CD4-positive, alpha-beta T cell (primary cell): Measurements from ENCODE around the gene CNTN4. TPM values are rescaled to one million over a fixed set of nuclear protein-coding genes. Genes with fewer than 3 reads are reported as not detected.

ENCODE experiments used
- ATAC-seq: fragments of 200-7000 bp; cut with Tn5 transposase; one replicate; pipeline ENCODE4 v1.10.0; 2022; ENCODE audit warnings: mild to moderate bottlenecking; ENCODE audit not compliant: poor library complexity
- CTCF ChIA-PET: fragments of 350-600 bp; sonication (Branson Sonifier 250); formaldehyde crosslinking; loops from one replicate; lab custom pipeline; 2021; ENCODE audit warnings: antibody characterized with exemption, inconsistent platforms; lab: Charles Lee
- POLR2A ChIA-PET: fragments of 350-600 bp; sonication (Branson Sonifier 250); formaldehyde crosslinking; loops from one replicate; lab custom pipeline; 2021; ENCODE audit warnings: antibody characterized with exemption, inconsistent platforms; lab: Charles Lee
- DNase-seq, 14 experiments: peaks; one replicate each; pipeline ENCODE4 v3.0.0-alpha.2; 2013 to 2020; ENCODE audit warnings: mixed read lengths in 2 of 14
- H3K27ac ChIP-seq, 2 donors: one replicate each; pipeline versions ENCODE4 v1.5.1 to v1.7.0; 2013; ENCODE audit warnings: low read length in 2 of 2, low read depth in 1 of 2, mild to moderate bottlenecking in 1 of 2
- H3K27me3 ChIP-seq, 2 experiments: 1 replicate in 1 of 2; 2 replicates in 1 of 2; pipeline versions ENCODE4 v1.6.1 to v1.7.0; 2013; ENCODE audit warnings: low read length in 2 of 2, control low read depth in 1 of 2, mild to moderate bottlenecking in 1 of 2, moderate library complexity in 1 of 2; ENCODE audit not compliant: insufficient read depth in 2 of 2, control insufficient read depth in 1 of 2
- H3K36me3 ChIP-seq: one replicate; pipeline ENCODE4 v1.6.1; 2013; ENCODE audit warnings: low read length, control low read depth; ENCODE audit not compliant: insufficient read depth
- H3K4me1 ChIP-seq: one replicate; pipeline ENCODE4 v1.6.1; 2013; ENCODE audit warnings: low read length, control low read depth; ENCODE audit not compliant: insufficient read depth
- H3K4me3 ChIP-seq: one replicate; pipeline ENCODE4 v1.5.1; 2013; ENCODE audit warnings: mild to moderate bottlenecking, low read length, moderate library complexity
- H3K9me3 ChIP-seq, 2 experiments: 1 replicate in 1 of 2; 2 replicates in 1 of 2; pipeline versions ENCODE4 v1.6.1 to v1.7.0; 2013; ENCODE audit warnings: low read length in 2 of 2, mild to moderate bottlenecking in 2 of 2, control low read depth in 1 of 2, moderate library complexity in 1 of 2; ENCODE audit not compliant: control insufficient read depth in 1 of 2, insufficient read depth in 1 of 2
- H3K27ac Mint-ChIP-seq: one replicate; pipeline ENCODE4 v1.8.0; 2020; ENCODE audit warnings: mixed read lengths
- H3K27me3 Mint-ChIP-seq: one replicate; pipeline ENCODE4 v1.8.0; 2021; ENCODE audit warnings: mixed read lengths
- H3K36me3 Mint-ChIP-seq: one replicate; pipeline ENCODE4 v1.8.0; 2021; ENCODE audit warnings: low read depth, mixed read lengths
- H3K4me1 Mint-ChIP-seq: one replicate; pipeline ENCODE4 v1.8.0; 2021; ENCODE audit warnings: low read depth, mixed read lengths
- H3K4me3 Mint-ChIP-seq: one replicate; pipeline ENCODE4 v1.8.0; 2020; ENCODE audit warnings: mild to moderate bottlenecking, mixed read lengths
- H3K9me3 Mint-ChIP-seq: one replicate; pipeline ENCODE4 v1.8.0; 2020; ENCODE audit warnings: mixed read lengths
- intact Hi-C, 2 experiments: fragments of 100-400 bp; cut with DNase I in 1 of 2; cut with micrococcal nuclease in 1 of 2; formaldehyde crosslinking; loops; one replicate each; pipeline versions ENCODE4 v1.15.1 to v1.9.0; 2023 to 2025; cut with DNase I, micrococcal nuclease
- polyA plus RNA-seq, 2 donors: library from polyadenylated mRNA; unstranded; fragments of 120-200 nt; gene quantifications; one replicate each; pipeline ENCODE4 v1.2.1, GENCODE V29; 2013
- total RNA-seq, 174 experiments: library from RNA in 2 of 174; stranded (reverse) in 2 of 174; gene quantifications; one replicate each; pipeline ENCODE4 v1.2.3 and lab custom pipeline; 2021 to 2026
- TF ChIP-seq, protein P1 (sequence below): fragments of 200-600 bp; IDR thresholded peaks from one replicate; pipeline ENCODE4 v1.8.0; 2022; ENCODE audit warnings: antibody characterized with exemption, mild to moderate bottlenecking

Gene CNTN4
- not detected for total RNA-seq
- not detected for polyA plus RNA-seq (2013, experiment 1 of 2)
- 0.30 TPM for polyA plus RNA-seq (2013, experiment 2 of 2)
- total RNA-seq (lab: John Stamatoyannopoulos, UW), result 0 to 0.13 (median 0) reads per million in 172 experiments

DNA sequence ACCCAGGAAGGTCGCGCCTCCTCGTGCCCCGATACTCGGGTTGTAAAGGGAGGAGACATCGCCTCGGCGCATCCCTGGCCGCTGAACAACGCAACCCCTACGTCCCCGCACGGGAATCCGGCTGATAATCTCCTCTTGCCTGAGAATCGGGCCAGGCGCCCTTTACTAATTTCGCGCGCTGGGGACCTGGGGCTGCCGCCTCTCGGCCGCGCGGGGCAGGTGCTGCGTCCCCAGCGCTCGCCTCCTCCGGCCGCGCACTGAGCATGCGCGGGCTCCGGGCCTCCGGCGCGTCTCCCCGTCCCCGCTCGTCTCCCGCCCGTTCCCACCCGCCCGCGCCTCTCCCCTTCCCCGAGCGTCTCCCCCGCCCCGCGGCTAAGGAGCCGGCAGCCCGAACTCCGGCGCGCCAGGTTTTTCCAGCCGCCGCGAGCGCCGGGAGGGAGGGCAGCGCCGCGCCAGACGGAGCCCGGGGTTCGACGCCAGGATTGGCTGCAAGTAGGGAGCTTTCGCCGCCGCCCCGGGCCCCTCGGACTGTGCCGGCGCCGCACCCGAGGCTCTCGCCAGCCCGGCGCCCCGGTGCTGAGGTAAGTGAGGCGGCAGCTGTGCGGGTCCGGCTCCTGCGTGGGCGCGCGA is at the start of gene CNTN4:
CNTN4 (plus strand) TSS at position 469 of the 630 bp plus-strand sequence.
- POLR2A ChIA-PET, result no interaction called here
- CTCF ChIA-PET, result no interaction called here
- TF ChIP-seq, protein P1, sequence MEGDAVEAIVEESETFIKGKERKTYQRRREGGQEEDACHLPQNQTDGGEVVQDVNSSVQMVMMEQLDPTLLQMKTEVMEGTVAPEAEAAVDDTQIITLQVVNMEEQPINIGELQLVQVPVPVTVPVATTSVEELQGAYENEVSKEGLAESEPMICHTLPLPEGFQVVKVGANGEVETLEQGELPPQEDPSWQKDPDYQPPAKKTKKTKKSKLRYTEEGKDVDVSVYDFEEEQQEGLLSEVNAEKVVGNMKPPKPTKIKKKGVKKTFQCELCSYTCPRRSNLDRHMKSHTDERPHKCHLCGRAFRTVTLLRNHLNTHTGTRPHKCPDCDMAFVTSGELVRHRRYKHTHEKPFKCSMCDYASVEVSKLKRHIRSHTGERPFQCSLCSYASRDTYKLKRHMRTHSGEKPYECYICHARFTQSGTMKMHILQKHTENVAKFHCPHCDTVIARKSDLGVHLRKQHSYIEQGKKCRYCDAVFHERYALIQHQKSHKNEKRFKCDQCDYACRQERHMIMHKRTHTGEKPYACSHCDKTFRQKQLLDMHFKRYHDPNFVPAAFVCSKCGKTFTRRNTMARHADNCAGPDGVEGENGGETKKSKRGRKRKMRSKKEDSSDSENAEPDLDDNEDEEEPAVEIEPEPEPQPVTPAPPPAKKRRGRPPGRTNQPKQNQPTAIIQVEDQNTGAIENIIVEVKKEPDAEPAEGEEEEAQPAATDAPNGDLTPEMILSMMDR, result no peak
- no peaks in the 10 kb centered on the region for H3K4me1 Mint-ChIP-seq
- H3K27me3 Mint-ChIP-seq, result peaks cover 55% of the 10 kb centered on the region
- Histone ChIP-seq H3K4me3 (no peak within 1 kb of the TSS), H3K27me3 (peaks cover 29 to 43% of the 10 kb centered on the region in 2 experiments), H3K4me1 (peaks cover 4% of the 10 kb centered on the region), H3K36me3 (no peaks in the 10 kb centered on the region), H3K9me3 (peaks cover 0 to 15% of the 10 kb centered on the region in 2 experiments), H3K27ac (no peak within 1 kb of the TSS)
- no peak within 1 kb of the TSS for H3K27ac Mint-ChIP-seq
- H3K36me3 Mint-ChIP-seq, result no peaks in the 10 kb centered on the region
- no peak within 1 kb of the TSS for H3K4me3 Mint-ChIP-seq
- DNase-seq (no peak), ATAC-seq (no peak)
- intact Hi-C loops, result no loop called here
- H3K9me3 Mint-ChIP-seq, result peaks cover 2% of the 10 kb centered on the region

DNA sequence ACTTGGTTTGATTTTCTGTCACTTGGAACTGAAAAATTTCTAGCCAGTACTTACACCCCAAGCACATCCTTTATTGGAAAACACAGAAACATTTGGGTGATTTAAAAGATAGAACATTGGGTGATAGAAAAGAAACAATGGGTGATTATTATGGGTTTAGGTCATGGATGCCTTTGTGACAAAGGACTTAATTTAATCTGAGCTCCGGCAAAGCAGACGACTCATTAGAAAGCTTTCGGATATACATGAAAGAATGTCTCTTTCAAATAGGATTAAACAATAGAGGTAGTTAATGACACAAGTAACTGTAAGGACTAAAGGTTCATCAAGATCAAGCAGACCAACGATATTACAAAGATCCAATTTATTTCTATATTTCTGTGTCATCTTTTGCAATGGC is 37.3 kb upstream of the CNTN4 start:
- Mint-ChIP-seq H3K36me3 (no peaks in the 10 kb centered on the region), H3K27ac (no peak overlapping the region), H3K9me3 (no peaks in the 10 kb centered on the region), H3K4me3 (no peak overlapping the region), H3K4me1 (no peaks in the 10 kb centered on the region), H3K27me3 (no peaks in the 10 kb centered on the region)
- no peaks in the 10 kb centered on the region for H3K9me3 ChIP-seq
- no peaks in the 10 kb centered on the region for H3K36me3 ChIP-seq
- H3K27ac ChIP-seq, result no peak overlapping the region
- TF ChIP-seq, protein P1, result no peak
- no peaks in the 10 kb centered on the region for H3K27me3 ChIP-seq
- ChIA-PET CTCF (no interaction called here), POLR2A (no interaction called here)
- DNase-seq (no peak), ATAC-seq (no peak)
- no peak overlapping the region for H3K4me3 ChIP-seq
- intact Hi-C loops, result no loop called here
- H3K4me1 ChIP-seq, result no peaks in the 10 kb centered on the region

DNA sequence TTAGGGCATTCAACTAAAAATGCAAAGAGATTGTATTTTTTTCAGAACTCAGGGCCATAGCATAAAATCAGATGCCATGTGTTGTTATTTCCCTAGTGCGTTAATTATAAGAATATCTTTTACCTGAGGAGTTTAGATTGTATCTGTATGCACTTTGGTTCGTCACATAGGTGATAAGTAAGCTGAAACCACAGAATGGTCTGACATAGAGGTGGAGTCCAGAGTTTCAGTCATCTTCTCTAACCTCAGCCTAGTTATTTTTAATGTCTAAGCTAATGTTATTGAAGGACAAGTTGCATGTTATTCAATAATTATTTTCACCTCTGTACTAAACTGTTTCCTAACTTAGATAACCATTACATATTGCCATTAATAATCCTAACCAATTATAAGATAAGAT is 27.1 kb upstream of the CNTN4 start:
- TF ChIP-seq, protein P1, result no peak
- no peak for ATAC-seq
- intact Hi-C loops, result no loop called here

More for the DNA sequence above, 27.1 kb upstream of the CNTN4 start:
- no peaks in the 10 kb centered on the region for H3K36me3 Mint-ChIP-seq
- CTCF ChIA-PET, result no interaction called here
- POLR2A ChIA-PET, result no interaction called here
- peaks cover 8% of the 10 kb centered on the region for H3K9me3 Mint-ChIP-seq
- no peaks in the 10 kb centered on the region for H3K27me3 ChIP-seq
- no peak overlapping the region for H3K27ac Mint-ChIP-seq
- DNase-seq, result no peak
- H3K27ac ChIP-seq, result no peak overlapping the region
- no peaks in the 10 kb centered on the region for H3K36me3 ChIP-seq
- H3K4me1 Mint-ChIP-seq, result no peaks in the 10 kb centered on the region
- peaks cover 0 to 4% of the 10 kb centered on the region in 2 experiments for H3K9me3 ChIP-seq
- H3K4me1 ChIP-seq, result no peaks in the 10 kb centered on the region
- no peaks in the 10 kb centered on the region for H3K27me3 Mint-ChIP-seq
- no peak overlapping the region for H3K4me3 Mint-ChIP-seq
- no peak overlapping the region for H3K4me3 ChIP-seq
